ENCODE data around the gene KCNQ1OT1. TPM values are rescaled to one million over a fixed set of nuclear protein-coding genes. Genes with fewer than 3 reads are reported as not detected.

The KCNQ1OT1 gene
- total and polyA plus RNA-seq, 9 donors, result 0.43 to 11.5 (median 5.2) TPM

DNA sequence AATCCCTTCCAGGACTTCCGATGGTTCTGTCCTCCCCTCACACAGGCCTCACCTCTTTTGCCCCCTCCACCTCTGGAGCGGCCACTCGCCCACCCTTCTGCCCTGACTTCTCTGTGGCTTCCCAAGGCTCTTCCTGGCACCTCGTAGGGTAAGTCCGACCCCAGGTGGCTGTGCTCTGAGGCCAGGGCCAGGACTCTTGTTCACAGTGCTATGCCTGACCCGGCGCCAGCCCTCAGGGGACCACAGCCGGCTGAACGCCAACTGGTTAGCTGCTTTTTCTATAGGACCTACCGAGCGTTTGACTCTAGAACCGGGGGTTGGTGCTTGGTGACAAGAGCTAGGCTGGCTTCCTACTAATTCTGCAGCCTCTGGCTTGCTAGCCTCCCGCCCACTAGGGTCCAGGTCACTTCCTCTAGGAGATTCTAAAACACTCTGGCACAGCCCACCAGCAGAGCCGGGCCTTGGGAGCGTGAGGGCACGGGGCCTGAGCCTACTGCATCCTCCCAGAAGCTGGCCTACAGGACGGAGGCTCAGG is 28.4 kb upstream of the KCNQ1OT1 start:
- Histone ChIP-seq H3K27ac (no peak overlapping the region), H3K4me1 (ENCODE audit: insufficient read depth) (peaks cover 6% of the 10 kb centered on the region), H3K9me3 (no peaks in the 10 kb centered on the region), H3K4me3 (no peak overlapping the region), H3K27me3 (no peaks in the 10 kb centered on the region), H3K36me3 (no peaks in the 10 kb centered on the region)
- 90 to 96% (median 93%) methylated on average over 17 of the region's 17 CpGs for WGBS, 3 donors
- no peak for DNase-seq
- TF ChIP-seq POLR2A (IDR thresholded peaks at IDR 0.05), result no peak
- TF ChIP-seq, protein P1, sequence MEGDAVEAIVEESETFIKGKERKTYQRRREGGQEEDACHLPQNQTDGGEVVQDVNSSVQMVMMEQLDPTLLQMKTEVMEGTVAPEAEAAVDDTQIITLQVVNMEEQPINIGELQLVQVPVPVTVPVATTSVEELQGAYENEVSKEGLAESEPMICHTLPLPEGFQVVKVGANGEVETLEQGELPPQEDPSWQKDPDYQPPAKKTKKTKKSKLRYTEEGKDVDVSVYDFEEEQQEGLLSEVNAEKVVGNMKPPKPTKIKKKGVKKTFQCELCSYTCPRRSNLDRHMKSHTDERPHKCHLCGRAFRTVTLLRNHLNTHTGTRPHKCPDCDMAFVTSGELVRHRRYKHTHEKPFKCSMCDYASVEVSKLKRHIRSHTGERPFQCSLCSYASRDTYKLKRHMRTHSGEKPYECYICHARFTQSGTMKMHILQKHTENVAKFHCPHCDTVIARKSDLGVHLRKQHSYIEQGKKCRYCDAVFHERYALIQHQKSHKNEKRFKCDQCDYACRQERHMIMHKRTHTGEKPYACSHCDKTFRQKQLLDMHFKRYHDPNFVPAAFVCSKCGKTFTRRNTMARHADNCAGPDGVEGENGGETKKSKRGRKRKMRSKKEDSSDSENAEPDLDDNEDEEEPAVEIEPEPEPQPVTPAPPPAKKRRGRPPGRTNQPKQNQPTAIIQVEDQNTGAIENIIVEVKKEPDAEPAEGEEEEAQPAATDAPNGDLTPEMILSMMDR (IDR thresholded peaks at IDR 0.05), result no peak
- TF ChIP-seq EP300 (IDR thresholded peaks at IDR 0.05), result no peak
- intact Hi-C loops (cut with DNase I), result no loop called here

DNA sequence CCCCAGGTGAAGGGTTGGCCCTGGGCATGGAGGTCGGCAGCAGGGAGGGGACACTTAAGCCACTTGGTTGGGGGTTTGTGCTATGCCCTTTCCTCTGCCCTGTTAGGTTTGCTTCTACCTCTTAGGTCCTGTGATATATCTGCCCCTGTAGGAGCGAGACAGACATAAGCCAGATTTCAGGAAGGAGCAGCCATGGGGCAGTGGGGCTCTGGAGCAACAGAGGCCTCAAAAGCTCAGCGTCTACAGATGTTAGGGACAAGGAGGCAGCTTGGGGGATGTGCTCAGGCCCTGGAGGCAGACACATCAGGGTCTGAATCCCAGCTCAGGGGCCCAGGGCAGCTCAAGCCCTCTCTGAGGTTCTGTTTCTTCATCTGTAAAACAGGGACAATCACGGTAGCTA is 27.2 kb upstream of the KCNQ1OT1 start:
- Histone ChIP-seq H3K4me1 (ENCODE audit: insufficient read depth) (peaks cover 6% of the 10 kb centered on the region), H3K36me3 (no peaks in the 10 kb centered on the region), H3K4me3 (no peak overlapping the region), H3K27ac (no peak overlapping the region), H3K27me3 (no peaks in the 10 kb centered on the region), H3K9me3 (no peaks in the 10 kb centered on the region)
- WGBS, 3 donors, result 96 to 100% (median 97%) methylated on average over 4 of the region's 4 CpGs
- intact Hi-C loops (cut with DNase I), result no loop called here
- TF ChIP-seq, protein P1 (IDR thresholded peaks at IDR 0.05), result no peak
- no peak for TF ChIP-seq POLR2A (IDR thresholded peaks at IDR 0.05)
- no peak for DNase-seq

DNA sequence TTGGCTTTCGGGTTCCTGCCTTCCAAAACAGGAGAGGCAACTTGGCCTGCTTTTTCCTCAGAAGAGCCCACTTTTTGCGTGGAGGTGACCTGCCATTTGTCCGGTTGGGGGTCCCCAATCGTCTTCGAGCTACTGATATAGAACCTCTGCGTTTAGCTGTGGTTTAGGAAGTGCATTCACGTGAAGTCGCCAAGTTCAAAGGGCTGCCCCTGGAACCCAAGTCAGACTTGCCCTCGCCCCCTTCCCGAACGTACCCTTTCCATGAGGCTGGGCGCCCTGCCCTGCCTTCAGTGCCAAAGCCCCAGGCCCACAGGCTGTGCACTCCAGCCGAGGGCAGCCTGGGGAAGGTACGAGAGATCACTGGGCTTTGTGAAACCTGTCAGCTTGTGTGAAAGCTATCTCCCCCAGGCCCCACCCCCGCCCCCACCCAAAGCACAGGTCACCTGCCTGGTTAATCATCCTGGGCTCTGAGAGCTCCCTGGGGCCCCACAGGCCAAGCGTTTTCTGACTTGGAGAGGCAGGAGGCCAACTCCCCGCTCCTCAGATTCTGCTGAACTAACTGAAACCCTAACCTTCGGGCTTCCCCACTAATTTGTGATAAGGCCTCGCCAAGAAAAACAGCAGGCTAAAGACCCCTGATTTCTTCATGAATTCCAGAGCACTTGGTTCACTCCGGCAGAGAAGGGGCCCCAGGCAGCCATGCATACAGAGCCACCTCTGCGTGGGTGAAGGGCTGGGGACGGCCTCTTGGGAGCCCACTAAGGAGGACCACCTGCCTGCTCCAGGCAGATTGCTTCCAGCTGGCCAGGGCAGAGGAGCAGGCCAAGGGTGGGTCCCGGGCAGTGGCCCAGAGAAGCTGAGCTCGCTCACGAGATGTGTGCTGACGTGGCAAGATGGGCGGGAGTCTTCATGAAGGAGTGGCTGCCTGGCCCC is 25.8 kb upstream of the KCNQ1OT1 start:
- WGBS, 3 donors, result 33 to 51% (median 43%) methylated on average over 26 to 27 of the region's 27 CpGs
- Histone ChIP-seq H3K27ac (no peak overlapping the region), H3K36me3 (no peaks in the 10 kb centered on the region), H3K4me3 (no peak overlapping the region), H3K4me1 (ENCODE audit: insufficient read depth) (peaks cover 6% of the 10 kb centered on the region), H3K27me3 (no peaks in the 10 kb centered on the region), H3K9me3 (no peaks in the 10 kb centered on the region)
- DNase-seq, result peak; percentile 79 to 91 (median 85)
- TF ChIP-seq EP300 (IDR thresholded peaks at IDR 0.05) (no peak), POLR2A (IDR thresholded peaks at IDR 0.05) (no peak)
- TF ChIP-seq, protein P1 (IDR thresholded peaks at IDR 0.05), result no peak
- intact Hi-C loops (cut with DNase I), result no loop called here

DNA sequence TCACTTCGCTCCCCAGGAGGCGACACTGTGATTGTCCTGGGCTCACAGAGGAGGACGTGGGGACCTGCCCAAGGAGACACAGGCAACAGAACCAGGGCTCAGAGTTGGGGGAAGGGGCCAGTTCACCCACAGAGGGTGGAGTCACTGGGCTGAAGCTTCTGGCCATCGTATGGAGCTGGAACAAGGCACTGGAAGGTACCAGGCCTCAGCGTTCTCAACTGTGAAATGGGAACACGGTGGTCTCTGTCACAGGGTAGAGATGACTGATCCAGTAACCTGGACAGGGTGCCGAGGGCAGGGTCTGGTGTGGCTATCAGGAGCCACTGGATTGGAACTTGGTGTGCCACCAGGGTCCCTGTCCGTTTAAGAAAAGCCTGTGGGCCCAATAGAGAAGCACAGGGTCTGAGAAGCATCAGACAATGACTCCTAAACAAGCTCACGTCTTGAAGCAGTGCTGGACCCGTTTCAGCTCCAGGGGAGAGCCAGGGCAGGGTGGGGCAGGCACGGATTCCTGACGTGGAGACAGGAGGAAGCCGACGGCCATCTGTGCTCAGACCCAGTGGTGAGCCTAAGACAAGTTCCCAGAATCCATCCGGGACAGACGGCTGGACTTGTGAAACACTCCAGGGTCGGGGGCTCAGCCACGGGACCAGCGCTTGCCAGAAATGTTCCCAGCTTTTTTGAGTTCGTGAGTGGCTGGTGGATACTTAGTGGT is 25.0 kb upstream of the KCNQ1OT1 start:
- 62 to 86% (median 67%) methylated on average over 20 of the region's 20 CpGs for WGBS, 3 donors
- Histone ChIP-seq H3K9me3 (no peaks in the 10 kb centered on the region), H3K4me1 (ENCODE audit: insufficient read depth) (peaks cover 6% of the 10 kb centered on the region), H3K27ac (peak overlapping the region in 1 of 2 donors; percentile 52), H3K36me3 (no peaks in the 10 kb centered on the region), H3K27me3 (no peaks in the 10 kb centered on the region), H3K4me3 (no peak overlapping the region)
- DNase-seq, result peak in 3 of 5 donors; percentile 54 to 66 (median 59)
- intact Hi-C loops (cut with DNase I), result no loop called here
- TF ChIP-seq POLR2A (IDR thresholded peaks at IDR 0.05) (no peak), EP300 (IDR thresholded peaks at IDR 0.05) (no peak)
